ENCODE results near the gene F3. TPM values are rescaled to one million over a fixed set of nuclear protein-coding genes. Genes with fewer than 3 reads are reported as not detected.

The F3 gene
- total and polyA plus RNA-seq, 9 of the 15 experiments (the other 6 are each of a cell fraction or from before 2014, with no cell fraction given) = 0.24 to 0.28 TPM; not detected in 7

GRCh38 chr1:94554580-94554979, 13.0 kb upstream of the F3 start:
- H3K9me1 ChIP-seq (ENCODE audit: control insufficient read depth, insufficient read depth, low read length) = peaks cover 3% of the 10 kb centered on the region
- in situ Hi-C loops (cut with MboI) = no loop called here
- TF ChIP-seq ZNF449 (CRISPR knock-in tag; IDR thresholded peaks at IDR 0.05) = no peak
- TF ChIP-seq ZNF780A (CRISPR knock-in tag; IDR thresholded peaks at IDR 0.05) = no peak
- no peak for TF ChIP-seq ATF3 (IDR thresholded peaks at IDR 0.05)
- TF ChIP-seq ATF3 (CRISPR knock-in tag; conservative IDR thresholded peaks at IDR 0.05) = no peak
- no peak for TF ChIP-seq ZNF133 (CRISPR knock-in tag; IDR thresholded peaks at IDR 0.05)
- no peak for TF ChIP-seq ZC3H11A (IDR thresholded peaks at IDR 0.05; ENCODE audit: low read depth, low read length)
- TF ChIP-seq ZNF75A (CRISPR knock-in tag; IDR thresholded peaks at IDR 0.05) = no peak
- TF ChIP-seq PHF20 (IDR thresholded peaks at IDR 0.05; ENCODE audit: partially characterized antibody) = no peak
- TF ChIP-seq ZNF224 (CRISPR knock-in tag; IDR thresholded peaks at IDR 0.05) = no peak
- no peak for TF ChIP-seq HNRNPUL1 (IDR thresholded peaks at IDR 0.05; ENCODE audit: low read length)
- no peak for TF ChIP-seq CREBBP (IDR thresholded peaks at IDR 0.05; ENCODE audit: low read depth, low read length)
- no peak for TF ChIP-seq CHAMP1 (IDR thresholded peaks at IDR 0.05)
- TF ChIP-seq BACH1 (tag; IDR thresholded peaks at IDR 0.05) = no peak
- TF ChIP-seq ELK1 (CRISPR knock-in tag; IDR thresholded peaks at IDR 0.05) = no peak
- TF ChIP-seq CREB3 (tag; conservative IDR thresholded peaks at IDR 0.05; ENCODE audit: low read depth) = no peak
- ChIA-PET POLR2A (interaction anchor here (1.0 kb wide), 1 partner anchor 13 kb away, joined by 3 read pairs; no protein-coding TSS in a partner anchor), CTCF (ENCODE audit: low intra/inter-chr PET ratio) (no interaction called here)
- H3K4me1 ChIP-seq (replicated peaks in 1 of 2; ENCODE audit: control insufficient read depth in 2 of 2, insufficient read depth in 2 of 2, low read length in 2 of 2) = no peaks in the 10 kb centered on the region
- H3K4me3 ChIP-seq = no peak overlapping the region
- intact Hi-C loops (cut with micrococcal nuclease) = no loop called here
- BruUV-seq (replicated peaks) = no TSS peak
- WGBS (ENCODE audit: insufficient coverage, low coverage, missing lambda C conversion rate) = 0% methylated on average over 4 of the region's 5 CpGs
- peaks cover 10 to 45% of the 10 kb centered on the region in 2 experiments for H3K27me3 ChIP-seq (ENCODE audit: control insufficient read depth in 2 of 2, insufficient read depth in 2 of 2, low read length in 2 of 2)
- FAIRE-seq (no peak), DNase-seq (ENCODE audit: extremely low read depth in 1 of 4, low spot score in 3 of 4) (no peak), ATAC-seq (no peak)
- no peak overlapping the region for H3K4me2 ChIP-seq (ENCODE audit: insufficient read depth, low read length)
- H3K9ac ChIP-seq (ENCODE audit: insufficient read depth in 1 of 2, low read depth in 2 of 2, low read length in 2 of 2) = no peak overlapping the region
- H2AFZ ChIP-seq (ENCODE audit: low read depth, low read length) = no peak overlapping the region
- H3K9me3 ChIP-seq (replicated peaks; ENCODE audit: control insufficient read depth, insufficient read depth, low read depth, low read length) = no peaks in the 10 kb centered on the region
- no peaks in the 10 kb centered on the region for H3K79me2 ChIP-seq (ENCODE audit: control insufficient read depth, insufficient read depth, low read length)
- H4K20me1 ChIP-seq (replicated peaks; ENCODE audit: control insufficient read depth, insufficient read depth, low read length) = no peaks in the 10 kb centered on the region
- H3K27ac ChIP-seq (ENCODE audit: extremely low read depth, low read depth, low read length) = no peak overlapping the region
- no peaks in the 10 kb centered on the region for H3K36me3 ChIP-seq (ENCODE audit: control insufficient read depth, insufficient read depth, low read length)

Data from K562 (cell line).